ENCODE results near the gene POLR1B.

- TF ChIP-seq CTCF (conservative IDR thresholded peaks at IDR 0.05; ENCODE audit: low read length) (no peak), EZH2phosphoT487 (IDR thresholded peaks at IDR 0.05; ENCODE audit: borderline replicate concordance) (no peak)
Measured at GRCh38 chr2:112541315-112542122, 746 bp upstream of the POLR1B start.

Data from Loucy (cell line).